Activated effector memory CD4-positive, alpha-beta T cell treated with anti-CD3 and anti-CD28 coated beads, Interleukin-2, amount 50 U/mL, for 16 hours (primary cell): ENCODE results near the gene ZNHIT1.

Experiments used
- DNase-seq: peaks from one replicate; pipeline ENCODE4 v3.0.0-alpha.2; 2020

Gene ZNHIT1

GRCh38 chr7:101220295-101220694, 2.3 kb downstream of the ZNHIT1 start:
- no peak for DNase-seq

GRCh38 chr7:101222275-101222830, 4.4 kb downstream of the ZNHIT1 start:
- no peak for DNase-seq

GRCh38 chr7:101223528-101223927, 5.6 kb downstream of the ZNHIT1 start:
- no peak for DNase-seq

- DNase-seq = no peak
These were observed 7.7 kb downstream of the ZNHIT1 start for GRCh38 chr7:101225650-101226049.

GRCh38 chr7:101226721-101227120, 8.8 kb downstream of the ZNHIT1 start:
- DNase-seq = no peak

- no peak for DNase-seq
These were observed 13.7 kb downstream of the ZNHIT1 start for GRCh38 chr7:101231644-101232043.

GRCh38 chr7:101232141-101232850, 14.3 kb downstream of the ZNHIT1 start:
- no peak for DNase-seq

GRCh38 chr7:101233907-101234547, 16.1 kb downstream of the ZNHIT1 start:
- DNase-seq = no peak

GRCh38 chr7:101234636-101235035, 16.7 kb downstream of the ZNHIT1 start:
- DNase-seq = no peak

GRCh38 chr7:101235050-101235449, 17.1 kb downstream of the ZNHIT1 start:
- no peak for DNase-seq

GRCh38 chr7:101235522-101235921, 17.6 kb downstream of the ZNHIT1 start:
- no peak for DNase-seq

- no peak for DNase-seq
These were observed 18.4 kb downstream of the ZNHIT1 start for GRCh38 chr7:101236292-101236835.

GRCh38 chr7:101237206-101238067, 19.5 kb downstream of the ZNHIT1 start, which contains the start of gene CLDN15:
CLDN15 (minus strand) TSS chr7:101237802; CDS start chr7:101237581, 221 bp downstream.
- DNase-seq = no peak

GRCh38 chr7:101238226-101239182, 20.5 kb downstream of the ZNHIT1 start:
- no peak for DNase-seq

- DNase-seq = no peak
These were observed 21.4 kb downstream of the ZNHIT1 start for GRCh38 chr7:101239191-101239950.

GRCh38 chr7:101239951-101240220, 21.9 kb downstream of the ZNHIT1 start:
- no peak for DNase-seq

- no peak for DNase-seq
These were observed 22.5 kb downstream of the ZNHIT1 start for GRCh38 chr7:101240226-101241014.

GRCh38 chr7:101241015-101241363, 23.0 kb downstream of the ZNHIT1 start:
- DNase-seq = no peak

- no peak for DNase-seq
These were observed 23.7 kb downstream of the ZNHIT1 start for GRCh38 chr7:101241443-101242349.
